Measurements from ENCODE around the gene DNAH1. TPM values are rescaled to one million over a fixed set of nuclear protein-coding genes. Genes with fewer than 3 reads are reported as not detected.
A peak's percentile ranks its signal among the peaks of the same experiment; 100 is the strongest.

Gene DNAH1
- total and polyA plus RNA-seq, 2 of the 13 experiments (the other 11 are each of a cell fraction or from before 2014, with no cell fraction given) = 0.64 to 3.5 TPM

DNA sequence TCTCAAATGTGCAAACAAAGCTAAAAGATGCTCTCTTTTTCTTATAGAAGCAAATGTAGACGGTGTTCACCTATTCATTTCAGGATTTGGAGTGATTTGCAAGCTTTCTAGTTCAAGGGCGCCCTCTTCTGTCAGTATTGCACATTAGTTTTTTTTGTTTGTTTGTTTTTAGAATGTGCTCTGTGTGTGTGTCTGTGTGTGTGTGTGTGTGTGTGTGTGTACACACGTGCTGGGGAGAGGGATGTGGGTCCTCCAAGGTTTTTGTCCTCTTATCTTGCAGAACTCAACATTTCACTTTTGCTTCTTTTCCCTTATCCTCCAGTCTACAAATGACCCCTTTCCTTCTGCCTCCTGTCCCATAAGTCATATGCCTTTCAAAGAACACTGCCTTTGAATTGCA lies 23.5 kb downstream of the DNAH1 start (continued):
- no peak for TF ChIP-seq TAF15 (IDR thresholded peaks at IDR 0.05; ENCODE audit: low read depth, low read length, poor library complexity, severe bottlenecking)
- TF ChIP-seq FLYWCH1 (CRISPR knock-in tag; IDR thresholded peaks at IDR 0.05) = no peak
- TF ChIP-seq ZNF292 (CRISPR knock-in tag; IDR thresholded peaks at IDR 0.05; ENCODE audit: borderline replicate concordance, low read depth) = no peak
- TF ChIP-seq NFIC (IDR thresholded peaks at IDR 0.05; ENCODE audit: low read length) = 0 out of 2 replicates have a peak, but pooled peaks have one; percentile 39
- TF ChIP-seq BCL3 (CRISPR knock-in tag; IDR thresholded peaks at IDR 0.05) = no peak
- no peak for TF ChIP-seq ARID2 (CRISPR knock-in tag; IDR thresholded peaks at IDR 0.05; ENCODE audit: borderline replicate concordance)
- no peak for TF ChIP-seq ZBTB1 (CRISPR knock-in tag; IDR thresholded peaks at IDR 0.05; ENCODE audit: borderline replicate concordance)
- TF ChIP-seq, protein P1, sequence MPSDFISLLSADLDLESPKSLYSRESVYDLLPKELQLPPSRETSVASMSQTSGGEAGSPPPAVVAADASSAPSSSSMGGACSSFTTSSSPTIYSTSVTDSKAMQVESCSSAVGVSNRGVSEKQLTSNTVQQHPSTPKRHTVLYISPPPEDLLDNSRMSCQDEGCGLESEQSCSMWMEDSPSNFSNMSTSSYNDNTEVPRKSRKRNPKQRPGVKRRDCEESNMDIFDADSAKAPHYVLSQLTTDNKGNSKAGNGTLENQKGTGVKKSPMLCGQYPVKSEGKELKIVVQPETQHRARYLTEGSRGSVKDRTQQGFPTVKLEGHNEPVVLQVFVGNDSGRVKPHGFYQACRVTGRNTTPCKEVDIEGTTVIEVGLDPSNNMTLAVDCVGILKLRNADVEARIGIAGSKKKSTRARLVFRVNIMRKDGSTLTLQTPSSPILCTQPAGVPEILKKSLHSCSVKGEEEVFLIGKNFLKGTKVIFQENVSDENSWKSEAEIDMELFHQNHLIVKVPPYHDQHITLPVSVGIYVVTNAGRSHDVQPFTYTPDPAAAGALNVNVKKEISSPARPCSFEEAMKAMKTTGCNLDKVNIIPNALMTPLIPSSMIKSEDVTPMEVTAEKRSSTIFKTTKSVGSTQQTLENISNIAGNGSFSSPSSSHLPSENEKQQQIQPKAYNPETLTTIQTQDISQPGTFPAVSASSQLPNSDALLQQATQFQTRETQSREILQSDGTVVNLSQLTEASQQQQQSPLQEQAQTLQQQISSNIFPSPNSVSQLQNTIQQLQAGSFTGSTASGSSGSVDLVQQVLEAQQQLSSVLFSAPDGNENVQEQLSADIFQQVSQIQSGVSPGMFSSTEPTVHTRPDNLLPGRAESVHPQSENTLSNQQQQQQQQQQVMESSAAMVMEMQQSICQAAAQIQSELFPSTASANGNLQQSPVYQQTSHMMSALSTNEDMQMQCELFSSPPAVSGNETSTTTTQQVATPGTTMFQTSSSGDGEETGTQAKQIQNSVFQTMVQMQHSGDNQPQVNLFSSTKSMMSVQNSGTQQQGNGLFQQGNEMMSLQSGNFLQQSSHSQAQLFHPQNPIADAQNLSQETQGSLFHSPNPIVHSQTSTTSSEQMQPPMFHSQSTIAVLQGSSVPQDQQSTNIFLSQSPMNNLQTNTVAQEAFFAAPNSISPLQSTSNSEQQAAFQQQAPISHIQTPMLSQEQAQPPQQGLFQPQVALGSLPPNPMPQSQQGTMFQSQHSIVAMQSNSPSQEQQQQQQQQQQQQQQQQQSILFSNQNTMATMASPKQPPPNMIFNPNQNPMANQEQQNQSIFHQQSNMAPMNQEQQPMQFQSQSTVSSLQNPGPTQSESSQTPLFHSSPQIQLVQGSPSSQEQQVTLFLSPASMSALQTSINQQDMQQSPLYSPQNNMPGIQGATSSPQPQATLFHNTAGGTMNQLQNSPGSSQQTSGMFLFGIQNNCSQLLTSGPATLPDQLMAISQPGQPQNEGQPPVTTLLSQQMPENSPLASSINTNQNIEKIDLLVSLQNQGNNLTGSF (CRISPR knock-in tag; IDR thresholded peaks at IDR 0.05) = no peak
- no peak for TF ChIP-seq PHF5A (CRISPR knock-in tag; IDR thresholded peaks at IDR 0.05; ENCODE audit: low read depth, unreplicated experiment)
- TF ChIP-seq, protein P2, sequence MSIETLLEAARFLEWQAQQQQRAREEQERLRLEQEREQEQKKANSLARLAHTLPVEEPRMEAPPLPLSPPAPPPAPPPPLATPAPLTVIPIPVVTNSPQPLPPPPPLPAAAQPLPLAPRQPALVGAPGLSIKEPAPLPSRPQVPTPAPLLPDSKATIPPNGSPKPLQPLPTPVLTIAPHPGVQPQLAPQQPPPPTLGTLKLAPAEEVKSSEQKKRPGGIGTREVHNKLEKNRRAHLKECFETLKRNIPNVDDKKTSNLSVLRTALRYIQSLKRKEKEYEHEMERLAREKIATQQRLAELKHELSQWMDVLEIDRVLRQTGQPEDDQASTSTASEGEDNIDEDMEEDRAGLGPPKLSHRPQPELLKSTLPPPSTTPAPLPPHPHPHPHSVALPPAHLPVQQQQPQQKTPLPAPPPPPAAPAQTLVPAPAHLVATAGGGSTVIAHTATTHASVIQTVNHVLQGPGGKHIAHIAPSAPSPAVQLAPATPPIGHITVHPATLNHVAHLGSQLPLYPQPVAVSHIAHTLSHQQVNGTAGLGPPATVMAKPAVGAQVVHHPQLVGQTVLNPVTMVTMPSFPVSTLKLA (IDR thresholded peaks at IDR 0.05) = peak; percentile 68
- no peak for TF ChIP-seq ZNF274 (CRISPR knock-in tag; IDR thresholded peaks at IDR 0.05)
- no peak for TF ChIP-seq PHF8 (CRISPR knock-in tag; IDR thresholded peaks at IDR 0.05)
- no peak for TF ChIP-seq CEBPB (IDR thresholded peaks at IDR 0.05; ENCODE audit: borderline replicate concordance, low read depth, low read length)
- no peak for TF ChIP-seq WIZ (CRISPR knock-in tag; IDR thresholded peaks at IDR 0.05)
- TF ChIP-seq NFE2L1 (CRISPR knock-in tag; IDR thresholded peaks at IDR 0.05; ENCODE audit: borderline replicate concordance) = no peak
- no peak for TF ChIP-seq BRCA1 (CRISPR knock-in tag; IDR thresholded peaks at IDR 0.05)
- no peak for TF ChIP-seq ZNF335 (CRISPR knock-in tag; IDR thresholded peaks at IDR 0.05)
- no peak for TF ChIP-seq KDM1A (CRISPR knock-in tag; IDR thresholded peaks at IDR 0.05)
- TF ChIP-seq, protein P3, sequence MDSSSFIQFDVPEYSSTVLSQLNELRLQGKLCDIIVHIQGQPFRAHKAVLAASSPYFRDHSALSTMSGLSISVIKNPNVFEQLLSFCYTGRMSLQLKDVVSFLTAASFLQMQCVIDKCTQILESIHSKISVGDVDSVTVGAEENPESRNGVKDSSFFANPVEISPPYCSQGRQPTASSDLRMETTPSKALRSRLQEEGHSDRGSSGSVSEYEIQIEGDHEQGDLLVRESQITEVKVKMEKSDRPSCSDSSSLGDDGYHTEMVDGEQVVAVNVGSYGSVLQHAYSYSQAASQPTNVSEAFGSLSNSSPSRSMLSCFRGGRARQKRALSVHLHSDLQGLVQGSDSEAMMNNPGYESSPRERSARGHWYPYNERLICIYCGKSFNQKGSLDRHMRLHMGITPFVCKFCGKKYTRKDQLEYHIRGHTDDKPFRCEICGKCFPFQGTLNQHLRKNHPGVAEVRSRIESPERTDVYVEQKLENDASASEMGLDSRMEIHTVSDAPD (CRISPR knock-in tag; IDR thresholded peaks at IDR 0.05) = no peak
- TF ChIP-seq TAF1 (CRISPR knock-in tag; IDR thresholded peaks at IDR 0.05) = no peak
- TF ChIP-seq ZSCAN29 (CRISPR knock-in tag; conservative IDR thresholded peaks at IDR 0.05) = no peak
- no peak for TF ChIP-seq ZFP37 (CRISPR knock-in tag; IDR thresholded peaks at IDR 0.05; ENCODE audit: borderline replicate concordance)
- TF ChIP-seq IRF2 (CRISPR knock-in tag; IDR thresholded peaks at IDR 0.05) = no peak
